Activated CD8-positive, alpha-beta memory T cell treated with anti-CD3 and anti-CD28 coated beads, Interleukin-2, amount 50 U/mL, for 1 hour (primary cell): ENCODE data around the gene NHEJ1.

Experiments used
- DNase-seq: peaks from one replicate; pipeline ENCODE4 v3.0.0-alpha.2; 2020; ENCODE audit errors: extremely low read depth

The NHEJ1 gene

GRCh38 chr2:219087848-219088247, 72.8 kb downstream of the NHEJ1 start:
- no peak for DNase-seq

- no peak for DNase-seq
Measured at GRCh38 chr2:219087361-219087760, 73.3 kb downstream of the NHEJ1 start.

GRCh38 chr2:219086196-219086595, 74.4 kb downstream of the NHEJ1 start:
- DNase-seq: no peak

- no peak for DNase-seq
Measured at GRCh38 chr2:219084791-219085190, 75.8 kb downstream of the NHEJ1 start.

GRCh38 chr2:219082332-219082958, 78.2 kb downstream of the NHEJ1 start:
- DNase-seq: no peak

- DNase-seq: no peak
Measured at GRCh38 chr2:219081701-219082331, 78.8 kb downstream of the NHEJ1 start.

GRCh38 chr2:219081096-219081495, 79.5 kb downstream of the NHEJ1 start:
- DNase-seq: no peak

- no peak for DNase-seq
Measured at GRCh38 chr2:219079417-219079816, 81.2 kb downstream of the NHEJ1 start.

GRCh38 chr2:219078951-219079350, 81.7 kb downstream of the NHEJ1 start:
- DNase-seq: no peak

GRCh38 chr2:219078126-219078525, 82.5 kb downstream of the NHEJ1 start:
- DNase-seq: no peak

- DNase-seq: no peak
Measured at GRCh38 chr2:219076253-219076652, 84.4 kb downstream of the NHEJ1 start.

GRCh38 chr2:219073413-219074129, 87.0 kb downstream of the NHEJ1 start:
- DNase-seq: no peak

GRCh38 chr2:219072741-219073250, 87.8 kb downstream of the NHEJ1 start:
- DNase-seq: no peak

- no peak for DNase-seq
Measured at GRCh38 chr2:219071131-219071816, 89.3 kb downstream of the NHEJ1 start.

GRCh38 chr2:219065484-219065883, 95.1 kb downstream of the NHEJ1 start:
- no peak for DNase-seq

GRCh38 chr2:219062081-219062480, 98.5 kb downstream of the NHEJ1 start:
- DNase-seq: no peak

GRCh38 chr2:219060821-219061791, 99.5 kb downstream of the NHEJ1 start, which contains the start of gene IHH:
Gene IHH, minus strand, starts transcription at chr2:219060921. Its CDS starts 454 bp downstream, at chr2:219060467.
- DNase-seq: no peak

GRCh38 chr2:219059725-219060682, 100.6 kb downstream of the NHEJ1 start:
- DNase-seq: no peak

GRCh38 chr2:219059375-219059724, 101.3 kb downstream of the NHEJ1 start:
- no peak for DNase-seq
